Activated T-helper 1 cell treated with anti-CD3 and anti-CD28 coated beads, Interleukin-2, amount 50 U/mL, for 16 hours (primary cell): ENCODE results near the gene RASAL1.
A peak's percentile ranks its signal among the peaks of the same experiment; 100 is the strongest.

Experiments
- DNase-seq, 2 donors: peaks; one replicate each; pipeline ENCODE4 v3.0.0-alpha.2; 2020; ENCODE audit warnings: low read depth in 1 of 2, low spot score in 1 of 2

Gene RASAL1

DNA sequence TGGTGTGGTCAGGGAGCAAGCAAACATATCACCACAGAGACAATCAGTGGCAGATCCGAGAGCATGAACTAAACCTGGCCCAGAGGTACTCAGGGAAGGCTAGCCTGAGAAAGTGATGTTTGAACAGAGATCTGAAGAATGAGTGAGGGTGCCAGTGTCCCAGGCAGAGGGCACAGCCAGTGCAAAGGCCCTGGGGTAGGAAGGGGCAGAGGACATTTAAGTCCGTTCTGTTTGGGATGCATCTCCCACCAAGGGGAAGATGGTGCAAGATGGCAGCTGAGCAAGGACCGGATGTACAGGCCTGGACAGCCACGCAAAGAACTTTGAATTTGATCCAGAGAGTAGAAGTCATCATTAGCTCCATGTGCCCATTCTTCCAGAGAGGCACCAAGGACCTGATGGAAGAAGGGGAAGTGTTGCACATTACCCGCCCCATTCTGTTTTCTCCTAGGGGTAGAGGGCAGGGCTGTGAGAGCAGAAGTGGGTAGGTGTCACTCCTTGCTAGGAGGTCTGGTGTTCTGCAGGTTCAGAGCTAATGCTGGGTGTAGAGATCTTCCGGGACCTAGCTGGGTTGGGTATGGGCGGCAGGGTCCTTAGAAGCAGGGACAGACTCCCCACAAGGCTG is 75.1 kb downstream of the RASAL1 start:
- no peak for DNase-seq

- no peak for DNase-seq
Observed at GRCh38 chr12:113059071-113059595, 76.4 kb downstream of the RASAL1 start.

- no peak for DNase-seq
Observed at GRCh38 chr12:113058553-113058952, 77.0 kb downstream of the RASAL1 start.

DNA sequence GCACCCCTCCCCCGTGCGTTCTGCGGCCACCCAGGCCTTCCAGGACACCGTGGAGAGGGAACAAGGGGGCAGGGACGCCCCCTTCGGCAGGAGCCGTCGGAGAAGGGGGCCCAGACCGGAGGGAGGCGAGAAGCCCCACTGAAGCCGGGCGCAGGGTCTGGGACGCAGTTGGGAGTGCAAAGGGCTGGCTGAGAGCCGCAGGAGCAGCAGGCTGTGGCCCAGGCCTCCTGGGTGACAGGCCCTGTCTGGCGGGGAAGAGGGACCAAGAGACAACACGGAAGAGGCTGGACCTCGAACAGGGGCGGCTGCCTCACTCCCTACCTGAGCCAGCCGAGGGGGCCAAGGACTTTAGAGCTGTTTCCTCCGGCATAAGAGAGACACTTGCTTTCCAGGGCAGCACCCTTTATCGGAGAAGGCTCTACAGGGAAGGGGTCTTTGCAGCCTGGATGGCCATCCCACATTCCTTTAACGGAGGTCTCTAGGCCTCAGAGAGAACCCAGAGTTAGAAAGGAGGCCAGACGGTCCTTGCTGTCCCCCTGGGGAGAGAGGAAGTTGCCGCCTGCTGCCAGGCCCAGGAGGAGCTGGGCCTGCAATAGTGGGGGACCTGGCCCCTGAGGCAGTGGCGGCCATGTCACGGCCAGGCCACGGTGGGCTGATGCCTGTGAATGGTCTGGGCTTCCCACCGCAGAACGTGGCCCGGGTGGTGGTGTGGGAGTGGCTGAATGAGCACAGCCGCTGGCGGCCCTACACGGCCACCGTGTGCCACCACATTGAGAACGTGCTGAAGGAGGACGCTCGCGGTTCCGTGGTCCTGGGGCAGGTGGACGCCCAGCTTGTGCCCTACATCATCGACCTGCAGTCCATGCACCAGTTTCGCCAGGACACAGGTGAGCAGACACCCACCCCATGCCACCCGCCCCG is 77.7 kb downstream of the RASAL1 start:
- no peak for DNase-seq

DNA sequence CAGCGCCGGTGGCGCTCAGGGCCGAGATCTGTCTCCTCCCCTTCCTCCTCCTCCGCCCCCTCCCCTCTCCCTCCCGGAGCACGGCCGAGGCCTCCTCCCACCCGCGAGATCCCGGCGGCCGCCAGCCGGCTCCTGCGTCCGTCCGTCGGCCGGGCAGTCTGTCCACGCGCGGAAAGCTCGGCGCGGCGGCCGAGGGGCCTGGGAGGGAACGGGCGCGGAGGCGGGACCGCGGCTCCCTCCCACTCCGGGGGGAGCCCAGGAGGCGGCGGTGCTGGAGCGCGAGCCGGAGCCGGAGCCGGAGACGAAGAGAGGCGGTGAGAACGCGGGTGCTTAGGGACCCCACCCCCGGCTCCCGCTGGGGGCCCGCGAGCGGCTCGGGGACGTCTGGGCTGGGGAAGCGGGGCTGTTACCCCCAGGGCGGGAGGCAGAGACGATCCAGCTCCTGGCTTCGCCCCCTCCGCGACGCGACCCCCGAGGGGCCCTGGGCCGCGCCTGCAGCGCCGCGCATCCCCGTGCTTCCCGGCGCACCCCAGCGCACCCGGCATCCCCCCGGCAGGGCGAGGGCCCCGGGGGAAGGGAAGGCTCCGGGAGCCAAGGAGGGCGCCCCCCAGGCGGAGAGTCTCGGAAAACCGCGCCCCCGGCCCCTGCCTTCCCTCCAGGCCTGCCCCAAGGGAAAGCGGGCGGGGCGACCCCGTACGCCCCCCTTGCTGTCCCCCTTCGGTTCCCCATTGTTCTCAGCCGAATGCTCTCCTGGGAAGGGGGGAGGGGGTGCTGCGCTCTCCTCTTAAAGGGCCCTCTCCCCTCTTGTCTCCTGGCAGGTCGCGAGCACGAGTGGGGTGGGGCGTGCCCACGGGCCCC is 78.7 kb downstream of the RASAL1 start, which contains the start of gene DTX1:
Gene DTX1, plus strand, starts transcription at position 100 of the 858 bp plus-strand sequence. CDS start 1,463 bp downstream, outside the sequence.
- peak in 1 of 2 donors; percentile 6 for DNase-seq

DNA sequence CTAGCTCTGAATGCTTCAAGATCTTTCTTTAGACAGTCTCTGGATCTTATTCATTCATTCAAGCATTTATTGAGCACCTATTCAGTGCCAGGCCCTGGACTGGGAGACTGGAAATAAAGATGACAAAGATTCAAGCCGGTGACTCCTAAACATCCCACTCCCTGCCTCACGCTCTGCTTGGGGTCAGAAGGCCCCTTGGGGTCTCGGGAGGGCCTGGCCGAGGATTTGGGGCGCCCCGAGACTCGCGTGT is 79.3 kb downstream of the RASAL1 start:
- DNase-seq = no peak

DNA sequence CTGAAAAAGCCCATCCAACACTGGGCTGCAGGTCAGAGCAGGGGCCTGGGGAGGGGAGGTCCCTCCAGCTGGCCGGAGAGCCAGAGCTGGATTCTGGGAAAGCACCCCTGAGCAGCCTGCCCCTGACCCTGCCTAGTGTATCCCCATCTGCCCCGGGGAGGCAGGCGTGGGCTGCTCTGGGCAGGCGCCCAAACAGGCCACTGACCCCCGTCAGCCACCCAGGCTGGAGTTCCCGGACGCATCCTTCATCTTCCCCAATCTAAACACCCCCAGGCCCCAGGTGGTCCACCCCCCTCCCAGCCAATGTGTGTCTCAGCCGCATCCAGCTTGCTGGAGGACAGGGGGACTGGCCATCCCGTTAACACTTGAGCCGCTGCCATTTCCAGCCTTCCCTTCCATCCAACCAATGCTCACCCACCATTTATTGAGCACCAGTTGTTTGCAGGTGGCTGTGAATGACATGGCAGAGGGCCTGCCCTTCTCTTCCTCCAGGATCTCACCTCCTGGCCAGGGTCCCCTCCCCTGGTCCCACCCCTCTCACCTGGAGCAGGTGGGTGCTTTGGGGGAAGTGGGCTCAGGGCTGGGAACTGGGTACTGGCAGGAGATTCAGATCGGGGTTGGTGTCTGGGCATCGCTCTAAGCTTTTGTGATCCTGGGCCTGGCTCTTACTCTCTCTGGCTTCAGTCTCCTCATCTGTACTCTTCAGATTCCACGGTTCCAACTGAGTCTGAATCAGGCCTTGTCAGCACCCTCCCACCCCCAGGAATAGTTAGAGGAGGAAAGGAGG is 79.8 kb downstream of the RASAL1 start:
- DNase-seq = no peak

DNA sequence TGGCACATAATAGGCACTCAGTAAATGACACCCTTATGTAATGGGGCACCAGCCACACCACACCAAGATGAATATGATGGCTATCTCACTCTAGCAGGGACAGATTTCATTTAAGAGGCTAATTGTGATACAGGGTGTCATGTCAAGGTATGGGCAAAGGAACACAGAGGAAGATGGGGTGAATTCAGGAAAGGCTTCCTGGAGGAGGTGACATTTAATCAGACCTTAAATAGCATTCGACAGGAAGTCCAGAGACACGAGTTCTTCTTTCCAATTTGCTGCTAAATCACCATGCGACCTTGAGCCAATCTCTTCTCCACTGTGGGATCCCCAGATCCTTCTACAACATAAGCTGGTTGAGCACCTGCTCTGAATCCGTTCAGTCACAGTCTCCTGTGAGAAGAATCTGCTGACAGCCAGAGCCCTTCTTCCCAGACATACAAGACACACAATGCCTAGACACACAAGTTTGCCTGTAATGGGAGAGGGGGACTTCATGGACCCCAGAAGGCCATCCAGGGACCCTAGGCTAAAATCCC is 80.5 kb downstream of the RASAL1 start:
- DNase-seq = no peak

DNA sequence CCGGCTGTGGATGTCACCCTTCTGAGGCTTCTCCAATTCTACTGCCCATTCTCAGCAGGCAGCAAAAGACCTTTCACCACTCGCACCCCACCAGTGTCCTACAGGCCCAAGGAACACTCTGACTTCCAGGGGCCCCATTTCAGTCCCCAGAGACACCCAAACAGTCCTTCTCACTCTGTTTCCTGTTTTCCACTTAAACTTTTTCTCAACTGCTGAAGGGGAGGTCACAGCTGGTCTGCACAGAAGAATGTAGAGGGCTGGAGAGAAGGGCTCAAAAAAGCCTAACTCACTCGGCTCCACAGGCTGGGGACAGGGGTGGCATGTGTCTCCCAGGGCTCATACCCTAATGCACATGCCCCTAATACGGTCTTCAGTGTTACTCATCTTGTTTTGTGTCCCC is 83.2 kb downstream of the RASAL1 start:
- DNase-seq = no peak

GRCh38 chr12:113051759-113052158 is 83.8 kb downstream of the RASAL1 start:
- no peak for DNase-seq

GRCh38 chr12:113050795-113051194 is 84.8 kb downstream of the RASAL1 start:
- no peak for DNase-seq

DNA sequence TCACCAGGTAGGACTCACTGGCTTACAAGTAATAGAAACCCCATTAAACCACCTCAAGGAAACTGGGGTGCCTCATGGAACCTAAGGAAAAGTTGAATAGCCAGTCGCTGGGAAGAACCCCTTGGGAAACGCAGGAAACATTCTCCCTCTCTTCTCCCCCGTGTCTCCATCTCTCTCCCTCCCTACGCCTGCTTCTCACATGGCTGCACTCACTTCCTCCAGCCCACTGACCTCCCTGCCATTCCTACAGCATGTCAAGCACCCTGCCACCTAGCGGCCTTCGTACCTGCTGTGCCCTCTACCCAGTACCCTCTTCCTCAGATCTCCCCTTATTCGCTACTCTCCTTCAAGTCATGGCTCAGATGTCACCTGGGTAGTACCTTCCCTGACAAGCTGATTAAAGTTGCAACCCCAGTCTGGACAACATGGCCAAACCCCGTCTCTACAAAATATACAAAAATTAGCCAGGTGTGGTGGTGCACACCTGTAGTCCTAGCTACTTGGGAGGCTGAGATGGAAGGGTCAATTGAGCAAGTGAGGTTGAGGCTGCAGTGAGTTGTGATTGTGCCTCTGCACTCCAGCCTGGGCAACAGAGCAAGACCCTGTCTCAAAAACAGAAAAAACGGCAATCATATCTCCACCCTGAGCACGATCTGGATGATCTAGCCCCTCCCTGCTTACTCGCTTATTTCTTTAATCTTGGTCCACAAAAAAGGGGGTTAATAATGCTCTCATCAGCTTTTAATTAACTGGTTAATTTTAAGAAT is 85.4 kb downstream of the RASAL1 start:
- no peak for DNase-seq
